H1 (cell line): ENCODE measurements around the gene PLA2G1B. TPM values are rescaled to one million over a fixed set of nuclear protein-coding genes. Genes with fewer than 3 reads are reported as not detected.

Experiments used
- CTCF ChIA-PET: fragments of 300-600 bp; sonication (Branson Sonifier 250); formaldehyde crosslinking; loops from one replicate; lab custom pipeline; 2021; ENCODE audit not compliant: partially characterized antibody; lab: Charles Lee
- POLR2A ChIA-PET: fragments of 300-600 bp; sonication (Branson Sonifier 250); formaldehyde crosslinking; loops from one replicate; lab custom pipeline; 2021; ENCODE audit warnings: inconsistent platforms; ENCODE audit not compliant: partially characterized antibody; lab: Charles Lee
- DNase-seq, 2 experiments: peaks; one replicate each; pipeline versions ENCODE4 v3.0.0 to v3.0.0-alpha.2; 2010 to 2022; ENCODE audit warnings: low spot score in 2 of 2, low read depth in 1 of 2, mixed read lengths in 1 of 2
- FAIRE-seq: peaks from 2 replicates; lab custom pipeline; 2011; peaks lifted over from hg19 to GRCh38; lab: Jason Lieb, UNC
- H2AFZ ChIP-seq: 2 replicates; pipeline ENCODE4 v1.8.1; 2012; ENCODE audit warnings: low read length, inconsistent platforms
- H2AK5ac ChIP-seq: 2 replicates; pipeline ENCODE4 v1.6.1; 2013; ENCODE audit warnings: low read depth, low read length
- H2BK120ac ChIP-seq: replicated peaks from 2 replicates; pipeline ENCODE3; 2013; ENCODE audit warnings: low read depth, low read length, inconsistent platforms
- H2BK12ac ChIP-seq: 2 replicates; pipeline ENCODE4 v1.6.1; 2013; ENCODE audit warnings: low read depth, low read length
- H2BK15ac ChIP-seq: 2 replicates; pipeline ENCODE4 v1.6.1; 2013; ENCODE audit warnings: low read length
- H2BK20ac ChIP-seq: 2 replicates; pipeline ENCODE4 v1.6.1; 2013; ENCODE audit warnings: low read length
- H2BK5ac ChIP-seq: 2 replicates; pipeline ENCODE4 v1.6.1; 2013; ENCODE audit warnings: low read depth, low read length
- H3K14ac ChIP-seq: 2 replicates; pipeline ENCODE4 v1.6.1; 2013; ENCODE audit warnings: inconsistent platforms; ENCODE audit not compliant: insufficient read length
- H3K18ac ChIP-seq: 2 replicates; pipeline ENCODE4 v1.6.1; 2013; ENCODE audit warnings: low read length; ENCODE audit errors: extremely low read depth
- H3K23ac ChIP-seq: 2 replicates; pipeline ENCODE4 v1.6.1; 2013; ENCODE audit warnings: inconsistent platforms; ENCODE audit not compliant: insufficient read length
- H3K23me2 ChIP-seq: 2 replicates; pipeline ENCODE4 v1.6.1; 2013; ENCODE audit warnings: low read depth, low read length
- H3K27ac ChIP-seq: 2 replicates; pipeline ENCODE4 v1.6.1; 2011; ENCODE audit warnings: low read depth, low read length, inconsistent platforms
- H3K27me3 ChIP-seq, 4 experiments: replicated peaks in 1 of 4; 1 replicate in 1 of 4; 2 replicates in 3 of 4; pipeline versions ENCODE4 v1.6.1 to v1.8.1; 2011 to 2013; ENCODE audit warnings: low read length in 3 of 4, mild to moderate bottlenecking in 3 of 4, inconsistent platforms in 2 of 4, mixed read lengths in 2 of 4, moderate library complexity in 1 of 4; ENCODE audit not compliant: control insufficient read depth in 3 of 4, insufficient read depth in 3 of 4; ENCODE audit errors: extremely low read depth in 1 of 4
- H3K36me3 ChIP-seq, 4 experiments: 2 replicates each; pipeline versions ENCODE4 v1.6.1 to v1.8.1; 2011 to 2013; ENCODE audit warnings: mild to moderate bottlenecking in 4 of 4, low read length in 3 of 4, moderate library complexity in 2 of 4, control low read depth in 1 of 4, inconsistent platforms in 1 of 4; ENCODE audit not compliant: insufficient read depth in 4 of 4, control insufficient read depth in 2 of 4
- H3K4ac ChIP-seq: replicated peaks from 2 replicates; pipeline ENCODE3; 2013; ENCODE audit warnings: low read length, low read depth, mixed read lengths, inconsistent platforms; ENCODE audit not compliant: insufficient read length
- H3K4me1 ChIP-seq, 4 experiments: replicated peaks in 1 of 4; 1 replicate in 1 of 4; 2 replicates in 3 of 4; pipeline versions ENCODE4 v1.6.1 to v1.8.1; 2011 to 2013; ENCODE audit warnings: low read length in 3 of 4, inconsistent platforms in 2 of 4, mixed read lengths in 1 of 4; ENCODE audit not compliant: insufficient read depth in 4 of 4, control insufficient read depth in 3 of 4
- H3K4me2 ChIP-seq, 2 experiments: 2 replicates each; pipeline versions ENCODE4 v1.6.1 to v1.8.1; 2011 to 2013; ENCODE audit warnings: low read depth in 2 of 2, low read length in 2 of 2, control low read depth in 1 of 2, inconsistent platforms in 1 of 2, mild to moderate bottlenecking in 1 of 2; ENCODE audit not compliant: insufficient read depth in 1 of 2
- H3K4me3 ChIP-seq, 4 experiments: fragments of 200-600, 300-600 bp in 1 of 4; sonication (generic), shearing (Covaris generic), sonication (Bioruptor Twin) in 1 of 4; 2 replicates each; pipeline versions ENCODE4 v1.5.1 to v1.8.1; 2011 to 2016; ENCODE audit warnings: low read length in 4 of 4, low read depth in 3 of 4, control low read depth in 2 of 4, inconsistent platforms in 2 of 4, mild to moderate bottlenecking in 2 of 4, mixed read lengths in 1 of 4, moderate library complexity in 1 of 4; ENCODE audit not compliant: insufficient read depth in 2 of 4; ENCODE audit errors: extremely low read depth in 1 of 4
- H3K56ac ChIP-seq: replicated peaks from 2 replicates; pipeline ENCODE3; 2013; ENCODE audit warnings: low read depth, mild to moderate bottlenecking, mixed read lengths, low read length, inconsistent platforms; ENCODE audit not compliant: insufficient read length
- H3K79me1 ChIP-seq: 2 replicates; pipeline ENCODE4 v1.6.1; 2013; ENCODE audit warnings: low read depth, low read length, control low read depth
- H3K79me2 ChIP-seq, 2 experiments: 2 replicates each; pipeline versions ENCODE4 v1.6.1 to v1.8.1; 2012 to 2013; ENCODE audit warnings: low read length in 2 of 2, mild to moderate bottlenecking in 2 of 2, inconsistent platforms in 1 of 2; ENCODE audit not compliant: insufficient read depth in 2 of 2, control insufficient read depth in 1 of 2
- H3K9ac ChIP-seq, 4 experiments: replicated peaks in 1 of 4; 1 replicate in 1 of 4; 2 replicates in 3 of 4; pipeline versions ENCODE4 v1.6.1 to v1.8.1; 2011 to 2013; ENCODE audit warnings: low read depth in 3 of 4, low read length in 3 of 4, control low read depth in 2 of 4, mild to moderate bottlenecking in 2 of 4, moderate library complexity in 2 of 4, inconsistent platforms in 1 of 4; ENCODE audit errors: extremely low read depth in 1 of 4
- H3K9me3 ChIP-seq, 2 experiments: 2 replicates each; pipeline versions ENCODE4 v1.6.1 to v1.8.1; 2012 to 2013; ENCODE audit warnings: mild to moderate bottlenecking in 2 of 2, moderate library complexity in 2 of 2, control low read depth in 1 of 2, inconsistent platforms in 1 of 2, low read depth in 1 of 2, low read length in 1 of 2, mixed read lengths in 1 of 2; ENCODE audit not compliant: insufficient read depth in 2 of 2
- H4K20me1 ChIP-seq, 2 experiments: replicated peaks in 1 of 2; 2 replicates each; pipeline versions ENCODE3 to v1.8.1; 2011 to 2013; ENCODE audit warnings: inconsistent platforms in 2 of 2, low read length in 2 of 2, mild to moderate bottlenecking in 1 of 2; ENCODE audit not compliant: insufficient read depth in 2 of 2, control insufficient read depth in 1 of 2
- H4K5ac ChIP-seq: 2 replicates; pipeline ENCODE4 v1.6.1; 2013; ENCODE audit warnings: low read length, low read depth, mixed read lengths, inconsistent platforms; ENCODE audit not compliant: insufficient read length
- H4K8ac ChIP-seq: 2 replicates; pipeline ENCODE4 v1.8.0; 2013; ENCODE audit warnings: mild to moderate bottlenecking, moderate library complexity, low read length, inconsistent platforms; ENCODE audit not compliant: insufficient read depth; ENCODE audit errors: extremely low read depth
- H4K91ac ChIP-seq: replicated peaks from 2 replicates; pipeline ENCODE3; 2013; ENCODE audit warnings: low read length, mixed read lengths, inconsistent platforms; ENCODE audit not compliant: insufficient read length
- ASH2L ChIP-seq: fragments of 200-600, 300-600 bp; sonication (generic); IDR thresholded peaks from one replicate; pipeline ENCODE4 v1.7.1; 2017; ENCODE audit warnings: low read length
- CREB1 ChIP-seq: IDR thresholded peaks from 2 replicates; pipeline ENCODE4 v1.6.1; 2012; ENCODE audit warnings: inconsistent platforms
- CTBP2 ChIP-seq: IDR thresholded peaks from 2 replicates; pipeline ENCODE4 v1.7.0; 2011; ENCODE audit warnings: borderline replicate concordance, mild to moderate bottlenecking, moderate library complexity, mixed read lengths, low read length; ENCODE audit not compliant: insufficient read depth, insufficient read length
- CTCF ChIP-seq, 3 experiments: IDR thresholded peaks; 1 replicate in 2 of 3; 2 replicates in 1 of 3; pipeline versions ENCODE4 v1.5.1 to v1.6.1; 2011; ENCODE audit warnings: low read length in 3 of 3, mild to moderate bottlenecking in 3 of 3, inconsistent platforms in 2 of 3, low read depth in 1 of 3, moderate library complexity in 1 of 3; ENCODE audit not compliant: insufficient read depth in 1 of 3; ENCODE audit errors: control extremely low read depth in 1 of 3
- JUND ChIP-seq: IDR thresholded peaks from 2 replicates; pipeline ENCODE4 v1.6.1; 2011; ENCODE audit warnings: mild to moderate bottlenecking, improper control_type of control experiment, low read length
- POLR2AphosphoS5 ChIP-seq: IDR thresholded peaks from 2 replicates; pipeline ENCODE4 v1.6.1; 2011; ENCODE audit warnings: low read depth, low read length
- RBBP5 ChIP-seq: IDR thresholded peaks from 2 replicates; pipeline ENCODE4 v1.7.1; 2012; ENCODE audit warnings: low read depth, mild to moderate bottlenecking, inconsistent platforms, low read length, moderate library complexity, borderline replicate concordance
- SP2 ChIP-seq: IDR thresholded peaks from 2 replicates; pipeline ENCODE4 v1.6.1; 2012; ENCODE audit warnings: mild to moderate bottlenecking, low read length, inconsistent platforms
- SRF ChIP-seq: IDR thresholded peaks from 2 replicates; pipeline ENCODE4 v1.6.1; 2011; ENCODE audit warnings: mild to moderate bottlenecking, low read depth, low read length, moderate library complexity
- TAF7 ChIP-seq: optimal IDR thresholded peaks from 2 replicates; pipeline ENCODE3; 2011; ENCODE audit warnings: low read depth, mild to moderate bottlenecking, inconsistent platforms, low read length, moderate library complexity, borderline replicate concordance
- whole genome bisulfite sequencing, 2 experiments: shearing (Covaris generic) in 1 of 2; methylation state at CpG; one replicate each; pipeline versions ENCODE4 v1.1.6 to v1.1.7; 2013 to 2015; ENCODE audit warnings: low lambda C conversion rate in 2 of 2, mixed read lengths in 2 of 2, inconsistent platforms in 1 of 2, low coverage in 1 of 2, missing lambda C conversion rate in 1 of 2; ENCODE audit not compliant: insufficient replicate concordance in 2 of 2, insufficient coverage in 1 of 2, insufficient read length in 1 of 2; ENCODE audit errors: extremely low coverage in 1 of 2, missing lambda C conversion rate in 1 of 2; 5-methylcytosine and 5-hydroxymethylcytosine counted together
- polyA plus RNA-seq, 7 experiments: library from polyadenylated mRNA; depleted of rRNA in 3 of 7; stranded (reverse) in 5 of 7; unstranded in 2 of 7; fragments of >200 nt in 5 of 7; fragments of 200-250 nt in 2 of 7; gene quantifications; 1 replicate in 5 of 7; 2 replicates in 1 of 7; 4 replicates in 1 of 7; pipeline versions ENCODE4 v1.2.1 to v1.2.3, GENCODE V29; 2011 to 2013; ENCODE audit warnings: missing spikeins in 2 of 7, mixed read lengths in 2 of 7
- total RNA-seq: library from RNA; stranded (reverse); fragmentation: NEBNext Ultra II Directional; extraction: Animal tissue kit (Norgen Biotek cat#: 25700); gene quantifications from 2 replicates; pipeline ENCODE4 v1.2.1, GENCODE V29; 2021

PLA2G1B gene
- total and polyA plus RNA-seq, 2 of the 8 experiments (the other 6 are each of a cell fraction or from before 2014, with no cell fraction given): not detected

DNA sequence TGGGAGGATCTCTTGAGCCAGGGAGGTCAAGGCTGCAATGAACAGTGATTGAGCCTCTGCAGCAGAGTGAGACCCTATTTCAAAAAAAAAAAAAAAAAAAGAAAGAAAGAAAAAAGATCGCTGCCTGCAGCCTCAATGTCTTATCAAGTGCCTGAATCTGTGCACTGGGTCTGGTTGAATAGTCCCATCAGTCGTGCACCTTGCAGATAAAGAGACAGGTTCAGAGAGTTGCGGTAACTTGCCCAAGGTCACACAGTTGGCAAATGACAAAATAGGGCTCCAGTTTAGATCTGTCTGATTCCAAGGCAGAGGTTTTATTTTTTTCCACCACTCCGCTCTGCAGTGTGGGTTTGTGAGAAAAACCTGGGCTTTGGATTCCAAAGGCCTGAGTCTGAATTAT is 649 bp upstream of the PLA2G1B start:
- TF ChIP-seq CTCF (IDR thresholded peaks at IDR 0.05; ENCODE audit: control extremely low read depth in 1 of 3, insufficient read depth in 1 of 3, low read depth in 1 of 3, low read length in 3 of 3): no peak
- no peak for TF ChIP-seq SP2
- no peak for TF ChIP-seq CTBP2
- TF ChIP-seq POLR2AphosphoS5: no peak
- TF ChIP-seq JUND: no peak
- TF ChIP-seq TAF7: no peak
- TF ChIP-seq RBBP5: no peak
- no peak for TF ChIP-seq SRF
- no peak for TF ChIP-seq ASH2L
- TF ChIP-seq CREB1: no peak
- POLR2A ChIA-PET: interaction anchor here (1.7 kb wide), 1 partner anchor 13 kb away, joined by 5 read pairs; no protein-coding TSS in a partner anchor
- WGBS, 2 experiments: 91% methylated on average over 4 of the region's 4 CpGs; no CpG with 5 or more reads in 1 of the 2 experiments

More for the DNA sequence above, 649 bp upstream of the PLA2G1B start:
- Histone ChIP-seq H3K23ac (no peak overlapping the region), H3K56ac (no peak overlapping the region), H2AK5ac (no peak overlapping the region), H3K27me3 (no peaks in the 10 kb centered on the region), H4K91ac (no peak overlapping the region), H4K5ac (no peak overlapping the region), H3K79me2 (no peaks in the 10 kb centered on the region), H3K4me2 (no peak overlapping the region), H2BK12ac (no peak overlapping the region), H2BK5ac (no peak overlapping the region), H2BK120ac (no peak overlapping the region), H3K4me1 (peaks cover 0 to 1% (median 0%) of the 10 kb centered on the region in 4 experiments; a peak in 1 of 7 replicates), H3K27ac (no peak overlapping the region), H4K20me1 (no peaks in the 10 kb centered on the region), H3K4ac (no peak overlapping the region), H3K36me3 (no peaks in the 10 kb centered on the region), H3K79me1 (no peaks in the 10 kb centered on the region), H3K14ac (no peak overlapping the region), H3K23me2 (peaks cover 2% of the 10 kb centered on the region; the same call in 1 of the 2 replicates), H2BK15ac (no peak overlapping the region), H3K9me3 (no peaks in the 10 kb centered on the region), H2AFZ (no peak overlapping the region), H2BK20ac (no peak overlapping the region), H4K8ac (no peak overlapping the region; the same call in 1 of the 2 replicates), H3K9ac (no peak overlapping the region), H3K4me3 (no peak overlapping the region), H3K18ac (no peak overlapping the region)
- CTCF ChIA-PET: interaction anchor here (1.0 to 6.6 kb wide), 5 partner anchors 12 to 169 kb away, joined by 3 to 61 read pairs (median 4); no protein-coding TSS in a partner anchor
- FAIRE-seq (no peak), DNase-seq (no peak)
